ENCODE data around the gene KANSL1. TPM values are rescaled to one million over a fixed set of nuclear protein-coding genes. Genes with fewer than 3 reads are reported as not detected.

The KANSL1 gene
- total and polyA plus RNA-seq, 10 of the 15 experiments (the other 5 are each of a cell fraction or from before 2014, with no cell fraction given) = 4.7 to 60.6 (median 28.0) TPM

DNA sequence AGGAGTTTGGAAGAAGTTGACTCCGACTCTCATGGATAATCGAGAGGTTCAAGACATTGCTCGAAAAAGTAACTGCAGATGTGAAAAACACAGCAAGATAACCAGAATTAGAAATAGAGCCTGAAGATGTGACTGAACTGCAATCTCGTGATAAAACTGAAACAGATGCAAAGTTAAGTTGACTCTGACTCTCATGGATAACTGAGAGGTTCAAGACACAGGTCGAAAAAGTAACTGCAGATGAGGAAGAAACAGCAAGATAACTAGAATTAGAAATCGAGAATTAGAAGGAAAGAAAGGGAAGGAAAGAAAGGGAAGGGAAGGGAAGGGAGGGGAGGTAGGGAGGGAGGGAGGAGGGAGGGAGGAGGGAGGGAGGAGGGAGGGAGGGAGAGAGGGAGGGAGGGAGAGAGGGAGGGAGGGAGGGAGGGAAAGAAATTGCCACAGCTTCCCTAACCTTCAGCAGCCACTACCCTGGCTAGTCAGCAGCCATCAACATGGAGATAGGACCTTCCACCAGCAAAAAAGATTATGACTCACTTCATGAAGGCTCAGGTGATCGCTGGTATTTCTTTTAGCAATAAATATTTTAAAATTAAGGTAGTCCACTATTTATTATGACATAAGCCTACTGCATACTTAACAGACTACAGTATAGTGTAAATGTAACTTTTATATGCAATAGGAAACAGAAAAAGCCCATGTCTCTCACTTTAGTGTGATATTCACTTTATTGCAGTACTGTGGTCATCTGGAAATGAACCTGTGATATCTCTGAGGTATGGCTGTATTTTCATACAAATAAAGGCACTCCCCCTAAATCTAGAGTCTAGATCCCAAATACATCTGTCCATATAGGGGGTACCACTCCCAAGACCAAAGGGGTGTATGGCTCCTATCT, 68.3 kb downstream of the KANSL1 start:
- Histone ChIP-seq H3K79me2 (ENCODE audit: control insufficient read depth, insufficient read depth, low read length) (peaks cover 97% of the 10 kb centered on the region), H3K9me3 (replicated peaks; ENCODE audit: control insufficient read depth, insufficient read depth, low read length) (no peaks in the 10 kb centered on the region), H2AFZ (ENCODE audit: control insufficient read depth, low read depth, low read length) (no peak overlapping the region), H3K4me2 (ENCODE audit: control insufficient read depth, insufficient read depth) (no peak overlapping the region), H3K27me3 (replicated peaks in 1 of 2; ENCODE audit: control insufficient read depth in 2 of 2, insufficient read depth in 2 of 2, low read length in 1 of 2) (no peaks in the 10 kb centered on the region), H3K4me1 (ENCODE audit: control insufficient read depth, insufficient read depth, low read length) (peaks cover 53% of the 10 kb centered on the region), H4K20me1 (ENCODE audit: control insufficient read depth, insufficient read depth) (peaks cover 14% of the 10 kb centered on the region; the same call in 1 of the 2 replicates), H3K9ac (ENCODE audit: control insufficient read depth, insufficient read depth, low read length) (no peak overlapping the region), H3K36me3 (ENCODE audit: control insufficient read depth in 2 of 2, insufficient read depth in 2 of 2, low read length in 1 of 2) (peaks cover 2 to 12% of the 10 kb centered on the region in 2 experiments; a peak in 2 of 4 replicates), H3K4me3 (no peak overlapping the region), H3K27ac (ENCODE audit: control insufficient read depth, insufficient read depth) (no peak overlapping the region)
- CTCF ChIA-PET = interaction anchor here (0.6 to 3.3 kb wide), 7 partner anchors 9 to 62 kb away, joined by 3 to 17 read pairs (median 4); no protein-coding TSS in a partner anchor
- SMC1A ChIA-PET (ENCODE audit: uncharacterized antibody, unreplicated experiment) = interaction anchor here (1.2 to 9.1 kb wide), 6 partner anchors 9 to 59 kb away, joined by 3 to 109 read pairs (median 12); no protein-coding TSS in a partner anchor
- no TSS peak for BruUV-seq (replicated peaks)
- DNase-seq (ENCODE audit: low read depth, low spot score) (no peak), ATAC-seq (no peak), FAIRE-seq (no peak)
- WGBS (ENCODE audit: insufficient coverage, insufficient replicate concordance, low lambda C conversion rate, missing lambda C conversion rate) = 64% methylated on average over 7 of the region's 7 CpGs
- POLR2A ChIA-PET = interaction anchor here (1.1 to 1.5 kb wide), 2 partner anchors 12 to 21 kb away, joined by 4 to 7 read pairs; no protein-coding TSS in a partner anchor
- in situ Hi-C loops (cut with MboI) (loop anchor here (25.0 kb wide), 1 partner anchor 538 kb away; no protein-coding TSS in a partner anchor), intact Hi-C loops (cut with micrococcal nuclease; ENCODE audit: unreplicated experiment) (no loop called here)
- TF ChIP-seq MTA3 (IDR thresholded peaks at IDR 0.05; ENCODE audit: borderline replicate concordance, low read length) (no peak), SMARCA5 (IDR thresholded peaks at IDR 0.05) (no peak), FOXK2 (IDR thresholded peaks at IDR 0.05) (no peak), FOS (IDR thresholded peaks at IDR 0.05; ENCODE audit: borderline replicate concordance, extremely low read depth, insufficient read length) (no peak), RBBP5 (conservative IDR thresholded peaks at IDR 0.05) (no peak)
- RAD21 ChIA-PET (ENCODE audit: unreplicated experiment) = interaction anchor here (1.0 to 1.2 kb wide), 2 partner anchors 21 to 62 kb away, joined by 3 read pairs; no protein-coding TSS in a partner anchor
